Hematopoietic multipotent progenitor cell (in vitro differentiated cells): ENCODE measurements around the gene ZNF286A. TPM values are rescaled to one million over a fixed set of nuclear protein-coding genes. Genes with fewer than 3 reads are reported as not detected.
A peak's percentile ranks its signal among the peaks of the same experiment; 100 is the strongest.
"Not testable (repeated sequence)": the region's sequence is repeated elsewhere in the genome, so short reads cannot be mapped to it uniquely, and the experiment has no call there.

ENCODE experiments used
- DNase-seq, 3 donors: peaks; one replicate each; pipeline ENCODE4 v3.0.0-alpha.2; 2011 to 2015; ENCODE audit warnings: low read depth in 2 of 3, low spot score in 2 of 3
- total RNA-seq: library from RNA; depleted of rRNA; stranded (reverse); fragments of >200 nt; gene quantifications from one replicate; pipeline ENCODE4 v1.2.3, GENCODE V29; 2012

Gene ZNF286A
- total RNA-seq, result 11.8 TPM

- peak; percentile 76 to 98 (median 98) for DNase-seq
These were observed at the start of gene ZNF286A for GRCh38 chr17:15699413-15699924. ZNF286A (plus strand) TSS chr17:15699752; CDS start chr17:15700330, 578 bp downstream.

- DNase-seq, result no peak
These were observed 49.6 kb upstream of the ZNF286A start for GRCh38 chr17:15649861-15650421.

- DNase-seq, result no peak
These were observed 48.6 kb upstream of the ZNF286A start for GRCh38 chr17:15650741-15651582.

GRCh38 chr17:15651583-15652110 is 47.9 kb upstream of the ZNF286A start:
- peak in 2 of 3 donors; percentile 90 to 94 for DNase-seq

GRCh38 chr17:15652960-15653359 is 46.6 kb upstream of the ZNF286A start:
- no peak for DNase-seq

GRCh38 chr17:15654401-15654800 is 45.2 kb upstream of the ZNF286A start:
- not testable (repeated sequence) for DNase-seq

GRCh38 chr17:15654886-15655561 is 44.5 kb upstream of the ZNF286A start:
- no peak for DNase-seq

- DNase-seq, result no peak
These were observed 41.7 kb upstream of the ZNF286A start for GRCh38 chr17:15657868-15658267.

- no peak for DNase-seq
These were observed 41.3 kb upstream of the ZNF286A start for GRCh38 chr17:15658296-15658695.

- DNase-seq, result no peak
These were observed 40.3 kb upstream of the ZNF286A start for GRCh38 chr17:15659236-15659635.

- DNase-seq, result no peak
These were observed 39.9 kb upstream of the ZNF286A start for GRCh38 chr17:15659663-15660062.

GRCh38 chr17:15660077-15660476 is 39.5 kb upstream of the ZNF286A start:
- no peak for DNase-seq

GRCh38 chr17:15662681-15663080 is 36.9 kb upstream of the ZNF286A start:
- no peak for DNase-seq

- no peak for DNase-seq
These were observed 36.4 kb upstream of the ZNF286A start for GRCh38 chr17:15663176-15663575.

GRCh38 chr17:15663691-15664090 is 35.9 kb upstream of the ZNF286A start:
- no peak for DNase-seq

GRCh38 chr17:15669526-15669925 is 30.0 kb upstream of the ZNF286A start:
- DNase-seq, result not testable (repeated sequence)

- DNase-seq, result not testable (repeated sequence)
These were observed 24.9 kb upstream of the ZNF286A start for GRCh38 chr17:15674640-15675039.

- DNase-seq, result not testable (repeated sequence)
These were observed 23.6 kb upstream of the ZNF286A start for GRCh38 chr17:15675991-15676390.

GRCh38 chr17:15683135-15683534 is 16.4 kb upstream of the ZNF286A start:
- DNase-seq, result not testable (repeated sequence)

- peak; percentile 49 to 75 (median 68) for DNase-seq
These were observed 15.6 kb upstream of the ZNF286A start, which contains the start of gene TRIM16 for GRCh38 chr17:15683824-15684478. TRIM16 (minus strand) TSS chr17:15684311; CDS start chr17:15651609, 32,702 bp downstream.
